Epithelial cell of proximal tubule (primary cell): ENCODE measurements around the gene SRPX. TPM values are rescaled to one million over a fixed set of nuclear protein-coding genes. Genes with fewer than 3 reads are reported as not detected.

Source experiments
- DNase-seq: peaks from one replicate; pipeline ENCODE4 v3.0.0-alpha.2; 2011; ENCODE audit warnings: low read depth
- H3K4me3 ChIP-seq: 2 replicates; pipeline ENCODE4 v1.5.1; 2011; ENCODE audit warnings: low read depth, mild to moderate bottlenecking, low read length
- CTCF ChIP-seq: conservative IDR thresholded peaks from 2 replicates; pipeline ENCODE4 v1.5.1; 2012; ENCODE audit warnings: low read depth, mild to moderate bottlenecking, low read length
- total RNA-seq: library from RNA; depleted of rRNA; stranded (reverse); fragments of >200 nt; gene quantifications from 2 replicates; pipeline ENCODE4 v1.2.3, GENCODE V29; 2015

SRPX gene
- total RNA-seq, 1 donor from 2014 or later, result 37.0 TPM

GRCh38 chrX:38247051-38247450, 26.4 kb upstream of the SRPX start:
- TF ChIP-seq CTCF, result no peak
- no peak for DNase-seq
- H3K4me3 ChIP-seq, result no peak overlapping the region

GRCh38 chrX:38240541-38240940, 19.9 kb upstream of the SRPX start:
- no peak overlapping the region for H3K4me3 ChIP-seq
- TF ChIP-seq CTCF, result no peak
- no peak for DNase-seq

GRCh38 chrX:38236901-38237615, 16.4 kb upstream of the SRPX start:
- no peak for TF ChIP-seq CTCF
- no peak for DNase-seq
- H3K4me3 ChIP-seq, result no peak overlapping the region

- no peak overlapping the region for H3K4me3 ChIP-seq
- TF ChIP-seq CTCF, result no peak
- DNase-seq, result peak; percentile 27
These were observed 13.4 kb upstream of the SRPX start for GRCh38 chrX:38233891-38234667.

GRCh38 chrX:38232079-38232686, 11.5 kb upstream of the SRPX start:
- no peak overlapping the region for H3K4me3 ChIP-seq
- DNase-seq, result no peak
- no peak for TF ChIP-seq CTCF

- TF ChIP-seq CTCF, result no peak
- DNase-seq, result no peak
These were observed 4.4 kb upstream of the SRPX start for GRCh38 chrX:38225093-38225492.

More at GRCh38 chrX:38225093-38225492, 4.4 kb upstream of the SRPX start:
- no peak overlapping the region for H3K4me3 ChIP-seq
